GM12878 (cell line): ENCODE results near the gene TRIM40. TPM values are rescaled to one million over a fixed set of nuclear protein-coding genes. Genes with fewer than 3 reads are reported as not detected.
A peak's percentile ranks its signal among the peaks of the same experiment; 100 is the strongest.

Experiments
- ATAC-seq: fragments of 200-7000 bp; cut with Tn5 transposase; 3 replicates; pipeline ENCODE4 v1.9.1; 2020; ENCODE audit warnings: mild to moderate bottlenecking, moderate library complexity
- BruUV-seq: library from RNA; stranded (reverse); fragments of 400-500 nt; replicated peaks from 2 replicates; lab custom pipeline; 2021; lab: Mats Ljungman, UMichigan
- CTCF ChIA-PET: fragments of 300-600 bp; sonication (Branson Sonifier 250); formaldehyde crosslinking; extraction: SDS; loops from one replicate; lab custom pipeline; 2021; ENCODE audit warnings: inconsistent platforms; lab: Yijun Ruan, JAX
- POLR2A ChIA-PET: fragments of 350-600 bp; formaldehyde crosslinking; extraction: SDS; loops from one replicate; lab custom pipeline; 2021; ENCODE audit warnings: inconsistent platforms; lab: Charles Lee
- RAD21 ChIA-PET: fragments of 300-600 bp; sonication (Branson Sonifier 250); formaldehyde crosslinking; loops from one replicate; lab custom pipeline; 2023; ENCODE audit warnings: antibody characterized with exemption; ENCODE audit not compliant: unreplicated experiment; lab: Charles Lee
- SMC1A ChIA-PET: fragments of 300-600 bp; sonication (Branson Sonifier 250); formaldehyde crosslinking; loops from one replicate; lab custom pipeline; 2023; ENCODE audit not compliant: unreplicated experiment, uncharacterized antibody; lab: Charles Lee
- DNase-seq: peaks from one replicate; pipeline ENCODE4 v3.0.0-alpha.2; 2011; ENCODE audit warnings: low read depth, low spot score
- FAIRE-seq: peaks from 3 replicates; lab custom pipeline; 2011; peaks lifted over from hg19 to GRCh38; lab: Jason Lieb, UNC
- H2AFZ ChIP-seq: 2 replicates; pipeline ENCODE4 v1.6.0; 2011; ENCODE audit warnings: low read depth, low read length, control low read depth; ENCODE audit not compliant: control insufficient read depth
- H3K27ac ChIP-seq: 2 replicates; pipeline ENCODE4 v1.5.1; 2011; ENCODE audit warnings: control low read depth; ENCODE audit not compliant: control insufficient read depth, insufficient read depth
- H3K27me3 ChIP-seq, 2 experiments: replicated peaks in 1 of 2; 2 replicates each; pipeline versions ENCODE4 v1.6.0 to v1.6.1; 2011; ENCODE audit warnings: low read length in 1 of 2; ENCODE audit not compliant: control insufficient read depth in 2 of 2, insufficient read depth in 2 of 2
- H3K36me3 ChIP-seq, 2 experiments: 2 replicates each; pipeline ENCODE4 v1.5.1; 2011; ENCODE audit warnings: low read length in 1 of 2; ENCODE audit not compliant: control insufficient read depth in 2 of 2, insufficient read depth in 2 of 2
- H3K4me1 ChIP-seq: 2 replicates; pipeline ENCODE4 v1.6.1; 2011; ENCODE audit warnings: mild to moderate bottlenecking, low read length, moderate library complexity, mixed read lengths; ENCODE audit not compliant: control insufficient read depth, insufficient read depth
- H3K4me2 ChIP-seq: 2 replicates; pipeline ENCODE4 v1.6.0; 2011; ENCODE audit warnings: control low read depth; ENCODE audit not compliant: control insufficient read depth, insufficient read depth
- H3K4me3 ChIP-seq: fragments of 200-600 bp; sonication (generic); 2 replicates; pipeline ENCODE4 v1.5.1; 2016
- H3K79me2 ChIP-seq: 2 replicates; pipeline ENCODE4 v1.6.0; 2011; ENCODE audit warnings: low read length; ENCODE audit not compliant: control insufficient read depth, insufficient read depth
- H3K9ac ChIP-seq: 2 replicates; pipeline ENCODE4 v1.8.0; 2011; ENCODE audit warnings: low read length, control low read depth, mixed read lengths; ENCODE audit not compliant: control insufficient read depth, insufficient read depth
- H3K9me3 ChIP-seq: replicated peaks from 3 replicates; pipeline ENCODE4 v1.5.1; 2011; ENCODE audit warnings: mild to moderate bottlenecking, low read length; ENCODE audit not compliant: control insufficient read depth, insufficient read depth
- H4K20me1 ChIP-seq: 2 replicates; pipeline ENCODE4 v1.6.0; 2011; ENCODE audit not compliant: control insufficient read depth, insufficient read depth
- BRCA1 ChIP-seq: IDR thresholded peaks from 2 replicates; pipeline ENCODE4 v1.6.1; 2011; ENCODE audit warnings: low read depth, low read length, improper control_type of control experiment
- CBX3 ChIP-seq: fragments of 200-600 bp; sonication (generic); IDR thresholded peaks from 2 replicates; pipeline ENCODE4 v1.6.1; 2016; ENCODE audit warnings: low read depth, borderline replicate concordance
- CHD2 ChIP-seq: IDR thresholded peaks from 2 replicates; pipeline ENCODE4 v1.6.1; 2011; ENCODE audit warnings: low read depth, low read length, improper control_type of control experiment, borderline replicate concordance
- FOXM1 ChIP-seq: IDR thresholded peaks from 2 replicates; pipeline ENCODE4 v1.6.1; 2012; ENCODE audit warnings: low read depth, mild to moderate bottlenecking, inconsistent platforms, low read length, moderate library complexity
- HDAC2 ChIP-seq: fragments of 200-600 bp; sonication (generic); IDR thresholded peaks from 2 replicates; pipeline ENCODE4 v1.6.1; 2017
- MTA2 ChIP-seq: fragments of 450-650 bp; IDR thresholded peaks from 2 replicates; pipeline ENCODE4 v1.6.1; 2016; ENCODE audit warnings: low read depth, mild to moderate bottlenecking, moderate library complexity
- NBN ChIP-seq: fragments of 450-650 bp; IDR thresholded peaks from 2 replicates; pipeline ENCODE4 v1.6.1; 2016
- NFYB ChIP-seq: IDR thresholded peaks from 2 replicates; pipeline ENCODE4 v1.6.1; 2011; ENCODE audit warnings: low read depth, mild to moderate bottlenecking, low read length, improper control_type of control experiment, moderate library complexity; ENCODE audit not compliant: insufficient read depth
- NR2C2 ChIP-seq: IDR thresholded peaks from 2 replicates; pipeline ENCODE4 v1.6.1; 2011; ENCODE audit warnings: borderline replicate concordance, low read depth; ENCODE audit not compliant: control insufficient read depth, insufficient read length
- NRF1 ChIP-seq: conservative IDR thresholded peaks from 2 replicates; pipeline ENCODE4 v1.6.1; 2011; ENCODE audit warnings: mild to moderate bottlenecking, low read depth, low read length, improper control_type of control experiment
- POLR2AphosphoS2 ChIP-seq: IDR thresholded peaks from 2 replicates; pipeline ENCODE4 v1.6.1; 2011; ENCODE audit warnings: low read depth, mild to moderate bottlenecking, low read length, improper control_type of control experiment, moderate library complexity
- SIN3A ChIP-seq: IDR thresholded peaks from 2 replicates; pipeline ENCODE4 v1.6.1; 2012; ENCODE audit warnings: low read depth, low read length, improper control_type of control experiment
- SMAD5 ChIP-seq: IDR thresholded peaks from 2 replicates; pipeline ENCODE4 v1.6.1; 2016; ENCODE audit warnings: antibody characterized with exemption, low read depth
- SREBF2 ChIP-seq: IDR thresholded peaks from 2 replicates; pipeline ENCODE4 v1.6.1; 2012; ENCODE audit warnings: mild to moderate bottlenecking, low read length
- TAF1 ChIP-seq: IDR thresholded peaks from 2 replicates; pipeline ENCODE4 v1.6.1; 2011; ENCODE audit warnings: mild to moderate bottlenecking, low read depth, low read length, borderline replicate concordance
- USF2 ChIP-seq: IDR thresholded peaks from 2 replicates; pipeline ENCODE4 v1.6.1; 2011; ENCODE audit warnings: low read depth, low read length, improper control_type of control experiment, borderline replicate concordance
- ZBTB33 ChIP-seq: fragments of 450-650 bp; IDR thresholded peaks from 2 replicates; pipeline ENCODE4 v1.6.1; 2017; ENCODE audit warnings: mild to moderate bottlenecking
- ZNF274 ChIP-seq: IDR thresholded peaks from one replicate; pipeline ENCODE4 v1.8.0; 2011; ENCODE audit not compliant: insufficient read length, insufficient read depth
- WGBS: methylation state at CpG from one replicate; pipeline ENCODE4 v1.1.6; 2016; ENCODE audit warnings: low lambda C conversion rate; ENCODE audit not compliant: insufficient replicate concordance, insufficient coverage; ENCODE audit errors: missing lambda C conversion rate; 5-methylcytosine and 5-hydroxymethylcytosine counted together
- in situ Hi-C: fragments of 300-500 bp; cut with MboI; formaldehyde crosslinking; loops from 9 replicates; pipeline ENCODE4 v1.14.3; 2018; ENCODE audit warnings: mixed read lengths
- intact Hi-C: fragments of 100-400 bp; cut with micrococcal nuclease; formaldehyde crosslinking; loops from one replicate; pipeline ENCODE4 v1.14.2; 2022; ENCODE audit not compliant: unreplicated experiment
- polyA plus RNA-seq, 11 experiments: library from polyadenylated mRNA; depleted of rRNA in 4 of 11; unstranded in 6 of 11; stranded (reverse) in 5 of 11; fragments of >200 nt; fragmentation: Nextera tagmentation in 4 of 11; fragmentation: Illumina TruSeq in 1 of 11; extraction: Ambion mirVana in 4 of 11; extraction: Trizol in 1 of 11; gene quantifications; 1 replicate in 1 of 11; 2 replicates in 10 of 11; pipeline versions ENCODE4 v1.2.1 to v1.2.3, GENCODE V29; 2011 to 2016; ENCODE audit warnings: inconsistent platforms in 2 of 11, missing spikeins in 2 of 11, low read depth in 1 of 11
- total RNA-seq, 4 experiments: library from RNA; depleted of rRNA in 3 of 4; stranded (reverse); fragments of >200 nt in 3 of 4; fragmentation: Illumina TruSeq in 1 of 4; extraction: Trizol in 1 of 4; gene quantifications; 2 replicates each; pipeline versions ENCODE4 v1.2.1 to v1.2.3, GENCODE V29; 2013 to 2021

Gene TRIM40
- total and polyA plus RNA-seq, 10 of the 15 experiments (the other 5 are each of a cell fraction or from before 2014, with no cell fraction given): not detected

- ChIA-PET RAD21 (no interaction called here), CTCF (interaction anchor here (0.9 to 1.4 kb wide), 2 partner anchors 27 to 55 kb away, joined by 3 to 4 read pairs; no protein-coding TSS in a partner anchor), SMC1A (interaction anchor here (1.8 kb wide), 1 partner anchor 55 kb away, joined by 9 read pairs; no protein-coding TSS in a partner anchor), POLR2A (no interaction called here)
- Histone ChIP-seq H3K9me3 (no peaks in the 10 kb centered on the region), H3K36me3 (no peaks in the 10 kb centered on the region), H3K4me1 (peaks cover 4% of the 10 kb centered on the region; the same call in 1 of the 2 replicates), H3K4me3 (no peak overlapping the region), H3K27me3 (peaks cover 2% of the 10 kb centered on the region in 2 experiments; a peak in 3 of 4 replicates), H3K9ac (no peak overlapping the region), H3K4me2 (no peak overlapping the region; the same call in 1 of the 2 replicates), H4K20me1 (no peaks in the 10 kb centered on the region), H2AFZ (no peak overlapping the region), H3K27ac (no peak overlapping the region), H3K79me2 (no peaks in the 10 kb centered on the region)
- WGBS: 13% methylated on average over 3 of the region's 3 CpGs
- no peak for DNase-seq
- intact Hi-C loops: no loop called here
- no peak; the same call in 2 of the 3 replicates for ATAC-seq
- BruUV-seq: no TSS peak
- in situ Hi-C loops: no loop called here
- TF ChIP-seq CBX3 (no peak), ZBTB33 (no peak), USF2 (no peak), FOXM1 (no peak), TAF1 (no peak), NBN (no peak), POLR2AphosphoS2 (no peak), NFYB (no peak), NR2C2 (no peak), HDAC2 (no peak), BRCA1 (no peak), ZNF274 (no peak), NRF1 (no peak), CHD2 (no peak), SREBF2 (no peak), SMAD5 (no peak), MTA2 (no peak), SIN3A (no peak)
- peak; percentile 13 for FAIRE-seq
Observed at GRCh38 chr6:30158475-30159040, 22.6 kb downstream of the TRIM40 start.
